ENCODE measurements around the gene SHF. TPM values are rescaled to one million over a fixed set of nuclear protein-coding genes. Genes with fewer than 3 reads are reported as not detected.

SHF gene
- total and polyA plus RNA-seq, 2 of the 8 experiments (the other 6 are each of a cell fraction or from before 2014, with no cell fraction given): 13.1 to 26.7 TPM

DNA sequence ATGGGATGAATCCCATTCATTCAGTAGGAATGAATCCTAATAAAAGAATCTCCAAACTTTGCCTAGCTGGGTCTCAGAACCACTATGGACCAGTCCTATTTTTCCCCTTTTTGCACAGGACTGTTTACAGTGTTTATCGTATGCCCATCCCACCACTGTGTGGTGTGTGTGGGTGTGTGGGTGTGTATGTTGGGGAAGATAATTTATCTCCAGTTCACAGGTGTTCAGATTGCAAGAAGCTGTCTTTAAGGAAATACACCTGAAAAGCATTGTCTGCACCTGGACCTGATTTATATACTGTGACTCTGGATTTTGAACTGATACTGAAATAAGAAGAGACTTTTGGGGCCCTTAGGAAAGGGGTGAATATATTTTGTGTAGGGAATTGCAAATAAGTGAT lies 24.7 kb upstream of the SHF start:
- Histone ChIP-seq H2BK5ac (ENCODE audit: low read depth, low read length) (no peak overlapping the region), H4K20me1 (replicated peaks in 1 of 2; ENCODE audit: control insufficient read depth in 1 of 2, insufficient read depth in 2 of 2, low read length in 2 of 2) (no peaks in the 10 kb centered on the region), H2AK5ac (ENCODE audit: low read depth, low read length) (no peak overlapping the region), H2BK120ac (replicated peaks; ENCODE audit: low read depth, low read length) (no peak overlapping the region), H3K9me3 (ENCODE audit: insufficient read depth in 2 of 2, low read depth in 1 of 2, low read length in 1 of 2) (no peaks in the 10 kb centered on the region), H2BK15ac (ENCODE audit: low read length) (no peak overlapping the region), H3K27ac (ENCODE audit: low read depth, low read length) (no peak overlapping the region), H3K4me3 (ENCODE audit: extremely low read depth in 1 of 4, insufficient read depth in 2 of 4, low read depth in 3 of 4, low read length in 4 of 4) (no peak overlapping the region), H3K14ac (ENCODE audit: insufficient read length) (no peak overlapping the region), H4K5ac (ENCODE audit: insufficient read length, low read depth, low read length) (no peak overlapping the region), H2BK20ac (ENCODE audit: low read length) (no peak overlapping the region), H2AFZ (ENCODE audit: low read length) (no peak overlapping the region), H4K91ac (replicated peaks; ENCODE audit: insufficient read length, low read length) (no peak overlapping the region), H3K23me2 (ENCODE audit: low read depth, low read length) (0 out of 2 replicates have a peak, but pooled peaks cover 2% of the 10 kb centered on the region), H2BK12ac (ENCODE audit: low read depth, low read length) (no peak overlapping the region), H3K18ac (ENCODE audit: extremely low read depth, low read length) (no peak overlapping the region), H3K79me1 (ENCODE audit: low read depth, low read length) (no peaks in the 10 kb centered on the region), H3K27me3 (replicated peaks in 1 of 4; ENCODE audit: control insufficient read depth in 3 of 4, extremely low read depth in 1 of 4, insufficient read depth in 3 of 4, low read length in 3 of 4) (no peaks in the 10 kb centered on the region), H3K9ac (replicated peaks in 1 of 4; ENCODE audit: extremely low read depth in 1 of 4, low read depth in 3 of 4, low read length in 3 of 4) (no peak overlapping the region), H3K56ac (replicated peaks; ENCODE audit: insufficient read length, low read depth, low read length) (no peak overlapping the region), H3K4me1 (replicated peaks in 1 of 4; ENCODE audit: control insufficient read depth in 3 of 4, insufficient read depth in 4 of 4, low read length in 3 of 4) (no peaks in the 10 kb centered on the region), H3K36me3 (ENCODE audit: control insufficient read depth in 2 of 4, insufficient read depth in 4 of 4, low read length in 3 of 4) (no peaks in the 10 kb centered on the region), H3K4me2 (ENCODE audit: insufficient read depth in 1 of 2, low read depth in 2 of 2, low read length in 2 of 2) (no peak overlapping the region), H3K4ac (replicated peaks; ENCODE audit: insufficient read length, low read depth, low read length) (no peak overlapping the region), H4K8ac (ENCODE audit: extremely low read depth, insufficient read depth, low read length) (no peak overlapping the region), H3K79me2 (ENCODE audit: control insufficient read depth in 1 of 2, insufficient read depth in 2 of 2, low read length in 2 of 2) (no peaks in the 10 kb centered on the region), H3K23ac (ENCODE audit: insufficient read length) (no peak overlapping the region)
- POLR2A ChIA-PET (ENCODE audit: partially characterized antibody): no interaction called here
- WGBS, 2 experiments (ENCODE audit: extremely low coverage in 1 of 2, insufficient coverage in 1 of 2, insufficient read length in 1 of 2, insufficient replicate concordance in 2 of 2, low coverage in 1 of 2, low lambda C conversion rate in 2 of 2, missing lambda C conversion rate in 1 of 2): 88% methylated on average over 1 of the region's 1 CpG; no CpG with 5 or more reads in 1 of the 2 experiments
- FAIRE-seq (no peak), DNase-seq (ENCODE audit: low read depth in 1 of 2, low spot score in 2 of 2) (no peak)
- CTCF ChIA-PET (ENCODE audit: partially characterized antibody): interaction anchor here (0.6 to 39.2 kb wide), 6 partner anchors 7 to 377 kb away, joined by 3 to 1117 read pairs (median 14); partner anchors contain the start of genes SHF and SLC28A2
- TF ChIP-seq SP2 (IDR thresholded peaks at IDR 0.05; ENCODE audit: low read length) (no peak), POU5F1 (IDR thresholded peaks at IDR 0.05; ENCODE audit: low read depth, low read length) (no peak), SP1 (IDR thresholded peaks at IDR 0.05; ENCODE audit: low read depth, low read length) (no peak), CBX5 (IDR thresholded peaks at IDR 0.05; ENCODE audit: low read depth, low read length) (no peak), TBP (IDR thresholded peaks at IDR 0.05; ENCODE audit: low read depth, low read length) (no peak), SUZ12 (IDR thresholded peaks at IDR 0.05; ENCODE audit: low read length) (no peak), TAF7 (optimal IDR thresholded peaks at IDR 0.05; ENCODE audit: borderline replicate concordance, low read depth, low read length) (no peak), SIN3A (conservative IDR thresholded peaks at IDR 0.05 in 1 of 2, IDR thresholded peaks at IDR 0.05 in 1 of 2; ENCODE audit: low read depth in 1 of 2, low read length in 2 of 2) (no peak), KDM1A (IDR thresholded peaks at IDR 0.05; ENCODE audit: borderline replicate concordance, low read length) (no peak), TCF12 (IDR thresholded peaks at IDR 0.05; ENCODE audit: low read depth, low read length) (no peak), ZNF274 (IDR thresholded peaks at IDR 0.05; ENCODE audit: borderline replicate concordance, extremely low read depth, low read length) (no peak)
